HG03432 (cell line): Measurements from ENCODE around the gene C2CD5.
"Not testable (repeated sequence)": the region's sequence is repeated elsewhere in the genome, so short reads cannot be mapped to it uniquely, and the experiment has no call there.

Source experiments
- ATAC-seq: cut with Tn5 transposase; IDR thresholded peaks from one replicate; pipeline ENCODE4 v1.9.1; 2021; ENCODE audit warnings: mild to moderate bottlenecking, moderate library complexity; ENCODE audit not compliant: unreplicated experiment

The C2CD5 gene

DNA sequence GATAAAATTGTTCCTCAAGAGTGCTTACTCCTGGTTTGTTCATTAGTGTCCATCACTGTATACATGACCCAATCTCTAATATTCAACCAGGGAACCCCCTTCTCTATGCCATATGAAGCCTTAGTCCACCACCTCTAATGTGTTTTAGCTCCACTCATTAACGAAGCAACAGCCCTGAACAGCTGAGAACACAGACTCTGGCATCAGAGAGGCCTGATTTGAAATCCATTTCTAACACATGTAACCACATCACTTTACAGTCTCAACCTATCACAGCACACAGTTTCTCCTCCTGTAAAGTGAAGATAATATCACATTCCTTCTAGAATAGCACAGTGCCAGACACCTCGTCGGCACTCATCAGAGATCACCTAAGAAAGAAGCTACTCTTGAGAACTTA lies 64.3 kb downstream of the C2CD5 start:
- no peak for ATAC-seq

DNA sequence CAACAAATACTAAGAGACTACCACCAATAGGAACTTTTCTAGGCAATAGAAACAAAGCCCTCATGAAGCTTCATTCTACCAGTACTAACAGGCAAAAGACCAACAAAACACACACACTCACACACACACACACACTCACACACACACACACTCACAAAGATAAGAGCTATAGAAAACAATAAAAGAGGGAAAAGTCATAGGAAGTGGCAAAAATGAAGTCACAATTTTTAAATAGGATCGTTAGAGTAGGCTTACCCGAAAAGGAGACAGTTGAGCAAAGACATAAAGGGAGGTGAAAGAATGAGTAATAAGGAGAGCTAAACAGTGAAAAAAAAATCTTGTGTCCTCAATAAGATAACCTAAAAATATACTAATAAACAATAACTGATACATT lies 66.5 kb downstream of the C2CD5 start:
- no peak for ATAC-seq

DNA sequence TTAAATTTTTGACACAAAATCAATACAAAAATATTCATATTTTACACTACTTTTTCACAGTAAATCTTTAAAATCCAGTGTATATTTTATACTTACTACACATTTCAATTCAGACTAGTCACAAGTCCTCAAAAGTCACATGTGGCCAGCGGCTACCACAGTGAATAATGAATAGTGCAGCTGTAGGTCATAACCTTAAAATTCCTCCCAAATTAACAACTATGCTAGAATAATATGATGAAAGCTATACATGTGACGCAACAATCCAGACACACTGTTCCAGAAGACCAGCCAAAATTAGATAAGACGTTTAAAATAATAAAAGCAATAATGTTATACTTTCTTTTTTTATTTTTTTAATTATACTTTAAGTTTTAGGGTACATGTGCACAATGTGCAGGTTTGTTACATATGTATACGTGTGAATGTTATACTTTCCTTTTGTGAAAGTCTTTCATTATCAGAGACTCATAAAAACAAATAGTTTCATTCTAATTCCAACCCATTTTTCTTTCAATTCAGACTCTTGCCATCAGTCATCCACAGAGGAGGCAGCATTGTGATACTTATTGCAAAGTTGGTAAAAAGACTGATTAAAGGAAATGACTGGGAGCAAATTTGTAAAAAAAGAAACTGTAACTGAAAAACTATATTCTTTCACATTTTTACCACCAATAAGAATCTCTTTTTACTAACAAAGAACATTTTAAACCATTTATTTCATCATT lies 67.0 kb downstream of the C2CD5 start:
- ATAC-seq: no peak

DNA sequence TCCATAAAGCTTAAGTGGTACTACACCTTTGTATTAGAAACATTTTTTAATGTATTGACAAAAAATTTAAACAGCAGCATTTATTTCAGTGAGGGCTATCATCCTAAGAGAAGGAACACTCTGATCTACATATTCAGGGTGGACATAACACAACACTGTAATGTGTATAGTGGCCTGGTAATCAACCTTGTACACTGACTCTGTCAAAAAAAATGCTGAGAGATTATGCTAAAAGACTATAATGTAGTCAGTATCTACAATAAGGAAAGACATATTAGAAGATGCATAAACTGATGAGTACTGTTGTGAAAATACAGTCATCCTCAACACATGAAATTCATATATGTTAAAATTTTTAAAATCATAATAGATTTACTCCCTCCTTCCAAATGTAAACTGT lies 68.2 kb downstream of the C2CD5 start:
- no peak for ATAC-seq

DNA sequence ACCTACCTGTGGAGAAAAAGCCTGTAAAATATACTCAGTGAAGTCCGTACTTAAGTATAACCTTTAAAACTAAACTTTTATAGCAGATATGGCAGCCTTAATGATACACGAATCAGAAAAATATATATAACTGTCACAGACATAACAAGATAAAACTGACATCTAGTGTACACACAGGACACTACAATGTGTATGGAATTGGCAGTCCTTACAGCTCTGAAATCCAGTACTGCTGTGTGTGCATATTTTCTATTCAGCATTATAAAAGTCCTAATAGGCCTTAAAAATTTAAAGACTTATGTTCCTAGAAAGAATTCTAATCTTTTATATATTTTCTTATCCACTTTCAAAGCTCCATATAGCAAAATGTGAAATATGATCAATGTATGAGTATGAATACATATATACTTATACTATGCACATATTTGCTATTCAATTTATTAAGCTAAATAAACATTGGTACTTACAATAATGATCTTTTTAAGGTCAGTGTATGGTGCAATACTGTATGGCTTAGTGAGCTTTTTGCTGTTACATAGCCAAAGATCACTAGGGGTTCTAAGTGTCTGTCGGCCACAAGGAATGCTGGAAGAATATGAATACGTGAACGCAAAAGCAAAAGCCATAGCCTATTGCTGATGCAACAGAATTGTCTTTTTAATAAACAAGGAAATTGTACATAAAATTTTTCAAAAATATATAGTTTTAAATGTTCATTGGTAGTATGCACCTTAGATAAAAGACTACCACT lies 69.2 kb downstream of the C2CD5 start:
- ATAC-seq: no peak

DNA sequence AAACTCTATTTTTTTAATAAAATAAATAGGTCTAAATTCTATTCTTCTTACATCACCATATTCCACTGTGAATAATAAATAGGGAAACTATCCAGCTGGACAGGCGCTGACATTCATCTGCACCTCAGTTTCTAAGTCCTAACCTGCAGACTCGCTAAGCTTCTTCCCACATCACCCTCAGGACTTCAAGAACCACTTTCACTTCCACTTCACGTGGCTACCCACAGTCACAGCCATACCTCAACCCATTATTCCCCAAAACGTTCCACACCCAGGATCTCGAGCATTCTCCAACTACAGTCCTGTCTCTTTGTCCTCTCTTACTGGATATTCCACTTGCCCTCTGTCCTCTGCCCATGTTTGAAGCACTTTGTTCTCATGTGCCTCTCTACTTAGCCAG lies 71.1 kb downstream of the C2CD5 start:
- peak; percentile 65 for ATAC-seq

DNA sequence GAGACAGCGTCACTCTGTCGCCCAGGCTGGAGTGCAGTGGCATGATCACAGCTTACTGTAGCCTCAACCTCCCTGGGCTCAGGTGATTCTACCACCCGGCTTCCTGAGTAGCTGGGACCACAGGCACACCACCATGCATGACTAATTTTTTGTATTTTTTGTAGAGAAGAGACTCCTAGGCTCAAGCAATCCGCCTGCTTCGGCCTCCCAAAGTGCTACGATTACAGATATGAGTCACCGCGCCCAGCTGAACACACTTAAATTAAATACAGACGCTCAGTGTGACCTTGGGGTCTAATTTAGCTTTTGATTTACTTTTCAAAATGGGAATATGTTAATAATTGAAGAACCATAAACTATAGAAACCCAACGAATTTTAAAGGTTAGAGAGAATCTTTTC lies 77.2 kb downstream of the C2CD5 start:
- ATAC-seq: no peak

DNA sequence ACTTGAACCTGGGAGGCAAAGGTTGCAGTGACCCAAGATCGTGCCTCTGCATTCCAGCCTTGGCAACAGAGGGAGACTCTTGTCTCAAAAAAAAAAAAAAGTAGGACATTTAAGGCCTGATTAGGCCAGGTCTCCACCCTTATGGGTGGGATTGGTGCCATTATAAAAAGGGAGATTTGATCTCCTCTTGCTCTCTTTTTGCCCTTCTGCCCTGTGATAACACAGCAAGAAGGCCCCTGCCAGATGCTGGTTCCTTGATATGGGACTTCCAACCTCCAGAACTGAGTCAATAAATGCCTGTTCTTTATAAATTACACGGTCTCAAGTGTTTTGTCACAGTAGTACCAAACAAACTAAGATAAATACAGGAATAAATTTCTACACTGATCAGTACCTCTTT lies 81.0 kb downstream of the C2CD5 start:
- ATAC-seq: no peak

DNA sequence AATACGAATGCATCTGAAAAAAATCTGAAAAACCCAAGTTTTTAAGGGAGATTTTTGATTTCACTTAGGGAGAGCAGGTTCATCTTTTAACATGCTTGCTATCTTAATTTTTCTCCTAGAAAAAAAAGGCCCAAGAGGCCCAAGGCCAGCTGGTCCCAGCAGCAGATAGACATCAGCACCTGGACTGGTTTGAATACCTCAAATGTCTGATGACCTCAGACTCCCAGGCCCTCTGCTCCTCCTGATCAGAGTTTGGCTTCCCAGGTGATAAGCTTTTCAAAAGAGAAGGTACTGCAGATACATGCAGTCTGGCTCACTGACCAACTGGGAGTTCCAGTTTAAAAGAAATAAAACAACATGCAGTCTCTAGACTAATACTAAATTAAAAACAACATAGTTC lies 82.6 kb downstream of the C2CD5 start:
- no peak for ATAC-seq

DNA sequence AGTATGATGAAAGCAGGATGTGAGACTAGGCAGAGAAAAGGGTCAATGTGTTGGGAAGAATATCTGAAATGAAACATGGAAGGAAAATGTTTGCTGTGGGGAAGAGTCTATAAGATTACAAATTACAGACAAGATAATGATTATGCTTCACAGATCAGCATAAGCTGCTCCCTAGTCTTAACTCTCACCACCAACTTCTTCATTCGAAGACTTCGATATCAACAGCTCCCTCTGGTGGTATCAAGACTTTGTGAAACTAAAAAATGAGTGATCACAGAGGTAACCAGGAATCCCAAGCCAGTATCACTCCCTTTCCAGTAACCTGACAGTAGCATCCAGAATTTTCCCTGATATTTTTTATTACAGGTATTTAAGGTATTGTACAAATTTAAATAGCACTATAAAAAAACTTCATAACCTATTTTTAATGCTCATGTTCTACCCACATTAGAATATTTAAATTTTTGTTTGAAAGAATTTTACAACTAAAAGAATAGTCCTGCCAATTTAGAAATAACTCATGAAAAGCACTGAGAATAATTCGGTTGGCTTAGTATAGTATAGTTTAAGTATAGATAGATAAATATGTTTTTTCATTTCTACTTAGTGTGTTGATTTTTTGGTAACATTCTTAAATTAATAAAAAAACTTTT lies 84.4 kb downstream of the C2CD5 start:
- no peak for ATAC-seq

DNA sequence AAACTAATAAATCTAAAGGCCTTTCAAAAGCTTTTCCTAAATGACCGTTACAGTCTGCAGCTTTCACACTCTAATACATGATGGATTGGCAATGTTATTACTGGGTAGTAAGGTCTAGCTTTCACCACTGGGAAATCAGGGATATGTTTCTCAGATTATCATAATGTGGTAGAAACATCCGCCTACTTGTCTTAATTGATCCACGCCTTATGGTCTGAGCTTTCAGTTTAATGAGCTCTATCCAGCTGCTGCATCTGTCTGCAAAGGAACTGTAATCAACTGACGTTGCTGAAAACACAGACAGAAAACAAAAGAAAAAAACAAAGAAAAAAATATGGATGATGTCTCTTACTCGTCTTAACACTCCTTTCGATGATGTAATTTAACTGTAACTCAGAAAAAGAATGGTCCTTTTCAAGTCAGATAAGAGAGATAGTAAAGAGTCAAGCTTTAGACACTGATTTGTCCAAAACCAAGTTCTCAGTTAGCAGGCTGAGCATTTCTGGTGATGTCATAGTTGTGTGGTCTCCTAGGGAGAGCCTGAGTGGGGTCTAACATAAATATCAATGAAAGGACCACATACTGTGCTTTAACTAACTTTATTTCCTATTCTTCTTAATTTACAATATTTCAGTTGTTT lies 85.9 kb downstream of the C2CD5 start:
- no peak for ATAC-seq

DNA sequence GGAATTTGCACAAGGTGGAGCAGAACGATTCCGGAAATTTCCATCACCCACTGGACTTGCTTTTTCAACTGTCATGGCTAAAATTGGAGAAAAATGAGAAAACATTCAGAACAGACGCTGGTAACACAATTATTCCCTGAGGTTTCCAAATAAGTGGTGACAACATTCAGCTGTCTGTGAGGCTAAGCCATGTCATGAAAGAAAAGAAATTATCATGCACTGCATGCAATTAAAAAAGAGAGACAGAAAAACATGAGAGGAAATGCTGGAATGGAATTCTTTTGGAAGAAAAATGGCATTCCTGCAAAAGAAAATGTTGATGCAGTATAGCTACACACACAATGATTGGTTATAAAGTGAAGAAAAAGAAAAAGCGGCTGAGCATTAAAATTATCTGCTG lies 87.3 kb downstream of the C2CD5 start:
- ATAC-seq: no peak

DNA sequence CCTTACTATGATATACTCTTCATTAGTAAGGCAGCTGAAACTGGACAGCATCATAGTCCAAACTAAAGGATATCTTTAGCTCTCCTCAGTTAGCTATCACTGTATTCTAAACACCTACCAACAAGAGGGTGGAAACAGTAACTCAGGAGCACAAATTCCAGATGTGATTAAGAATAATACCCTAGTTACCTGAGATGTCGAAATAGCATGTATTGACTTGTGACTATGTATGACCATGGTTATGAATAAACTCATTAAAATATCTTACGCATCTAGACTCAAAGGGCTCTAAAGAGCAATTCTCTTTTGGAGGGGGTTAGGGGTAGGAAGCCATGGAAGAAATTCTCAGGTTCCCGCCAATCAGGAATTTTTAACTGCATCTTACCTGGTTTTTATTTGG lies 90.8 kb downstream of the C2CD5 start:
- no peak for ATAC-seq

DNA sequence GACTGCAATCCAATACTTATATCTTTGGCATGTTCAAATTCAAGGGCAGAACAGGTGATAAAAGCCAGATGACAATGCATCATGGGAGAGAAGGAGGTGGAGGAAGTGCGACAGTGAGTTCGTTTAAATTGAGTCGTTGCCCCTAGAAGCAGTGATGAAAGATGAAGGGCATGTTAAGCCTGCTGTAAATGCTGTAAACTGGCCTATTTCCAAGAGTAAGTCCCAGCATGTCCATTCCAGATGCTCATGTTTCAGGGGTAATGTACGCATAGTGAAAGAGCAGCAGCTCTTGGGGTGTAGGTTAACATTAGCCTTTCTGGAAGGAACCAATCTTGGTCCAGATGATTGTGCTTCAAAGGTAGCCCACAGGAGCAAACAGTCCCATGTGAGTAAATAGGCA lies 97.1 kb downstream of the C2CD5 start:
- no peak for ATAC-seq

DNA sequence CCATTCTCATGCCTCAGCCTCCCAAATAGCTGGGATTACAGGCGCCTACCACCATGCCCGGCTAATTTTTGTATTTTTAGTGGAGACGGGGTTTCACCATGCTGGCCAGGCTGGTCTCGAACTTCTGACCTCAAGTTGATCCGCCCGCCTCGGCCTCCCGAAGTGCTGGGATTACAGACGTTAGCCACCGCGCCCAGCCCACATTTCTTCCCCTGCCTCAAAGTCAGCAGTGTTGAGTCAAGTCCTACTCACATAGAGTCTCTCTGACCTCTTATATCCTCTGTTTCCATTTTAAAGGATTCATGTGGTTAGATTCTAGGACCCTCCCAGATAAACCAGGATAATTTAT lies 100.1 kb downstream of the C2CD5 start:
- ATAC-seq: not testable (repeated sequence)

DNA sequence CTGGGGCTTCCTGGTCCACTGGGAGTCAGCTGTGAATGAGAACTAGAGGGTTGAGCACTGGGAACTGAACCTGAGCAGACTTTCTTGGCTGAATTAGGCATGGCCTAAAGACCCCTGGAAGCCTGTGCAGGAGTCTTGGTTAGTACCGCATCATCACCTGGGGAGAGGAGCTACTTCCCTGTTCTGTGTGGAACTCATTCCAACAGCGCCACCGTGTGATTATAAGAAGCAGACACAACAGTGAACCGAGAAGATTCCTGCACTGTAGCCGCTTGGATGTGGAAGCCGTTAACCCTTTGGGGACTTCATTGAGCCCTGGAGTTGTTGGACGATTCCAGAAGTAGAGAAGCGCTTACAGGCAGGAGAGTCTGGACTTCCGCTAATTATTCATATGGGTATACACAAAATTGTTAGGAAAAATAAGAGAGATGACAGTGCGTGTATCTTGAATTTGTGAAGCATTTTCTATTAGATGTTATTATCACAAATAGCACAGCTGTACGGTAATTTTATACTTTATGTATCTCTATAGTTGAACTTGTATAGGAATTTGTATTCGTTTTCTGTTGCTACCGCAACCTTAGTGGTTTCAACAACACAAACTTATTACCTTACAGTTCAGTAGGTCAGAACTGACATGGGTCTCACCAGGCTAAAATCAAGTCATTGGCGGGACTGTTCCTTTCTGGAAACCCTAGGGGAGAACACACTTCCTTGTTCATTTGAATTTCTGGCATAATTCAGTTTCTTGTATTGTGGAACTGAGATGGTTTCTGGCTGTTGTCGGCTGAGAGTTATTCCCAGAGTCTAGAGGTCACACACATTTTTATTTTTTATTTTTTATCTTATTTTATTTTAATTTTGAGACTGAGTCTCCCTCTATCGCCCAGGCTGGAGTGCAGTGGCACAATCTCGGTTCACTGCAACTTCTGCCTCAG lies 100.7 kb downstream of the C2CD5 start:
- ATAC-seq: peak; percentile 99

DNA sequence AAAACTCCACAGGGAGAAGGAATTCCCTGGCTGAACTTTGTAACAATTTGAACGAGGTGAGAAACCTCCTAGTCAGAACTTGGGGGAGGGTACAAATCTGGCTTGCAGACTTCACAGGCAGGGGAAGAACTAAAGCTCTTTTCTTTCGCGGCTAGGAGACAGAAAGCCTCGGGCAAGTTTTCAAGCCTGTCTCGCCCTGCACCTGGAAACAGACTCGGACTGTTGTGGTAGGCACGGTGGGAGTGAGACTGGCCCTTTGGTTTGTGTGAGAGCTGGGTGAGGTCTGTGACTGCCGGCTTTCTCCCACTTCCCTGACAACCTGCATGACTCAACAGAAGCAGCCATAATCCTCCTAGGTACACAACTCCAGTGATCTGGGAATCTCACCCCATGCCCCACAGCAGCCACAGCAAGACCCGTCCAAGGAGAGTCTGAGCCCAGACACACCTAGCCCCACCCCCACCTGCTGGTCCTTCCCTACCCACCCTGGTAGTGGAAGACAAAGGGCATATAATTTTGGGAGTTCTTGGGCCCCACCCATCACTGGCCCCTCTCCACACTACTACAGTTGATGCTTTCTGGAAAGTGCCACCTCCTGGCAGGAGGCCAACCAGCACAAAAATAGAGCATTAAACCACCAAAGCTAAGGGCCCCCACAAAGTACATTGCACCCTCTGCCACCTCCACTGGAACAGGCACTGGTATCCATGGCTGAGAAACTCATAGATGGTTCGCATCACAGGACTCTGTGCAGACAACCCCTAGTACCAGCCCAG lies 107.1 kb downstream of the C2CD5 start:
- no peak for ATAC-seq

DNA sequence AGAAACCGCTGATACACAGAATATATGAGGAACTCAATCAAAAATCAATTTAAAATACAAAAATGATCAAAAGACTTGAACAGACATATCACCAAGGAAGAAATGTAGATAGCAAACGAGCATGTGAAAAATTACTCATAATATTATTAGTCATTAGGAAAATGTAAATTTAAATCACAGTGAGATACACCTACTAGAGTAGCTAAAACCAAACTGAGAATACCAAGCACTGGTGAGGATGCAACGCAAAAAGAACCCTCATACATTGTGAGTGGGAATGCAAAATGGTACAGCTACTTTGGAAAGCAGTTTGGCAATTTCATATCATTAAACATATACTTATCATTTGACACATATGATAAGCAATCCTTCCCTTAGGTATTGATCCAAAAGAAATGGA lies 108.8 kb downstream of the C2CD5 start:
- ATAC-seq: no peak

DNA sequence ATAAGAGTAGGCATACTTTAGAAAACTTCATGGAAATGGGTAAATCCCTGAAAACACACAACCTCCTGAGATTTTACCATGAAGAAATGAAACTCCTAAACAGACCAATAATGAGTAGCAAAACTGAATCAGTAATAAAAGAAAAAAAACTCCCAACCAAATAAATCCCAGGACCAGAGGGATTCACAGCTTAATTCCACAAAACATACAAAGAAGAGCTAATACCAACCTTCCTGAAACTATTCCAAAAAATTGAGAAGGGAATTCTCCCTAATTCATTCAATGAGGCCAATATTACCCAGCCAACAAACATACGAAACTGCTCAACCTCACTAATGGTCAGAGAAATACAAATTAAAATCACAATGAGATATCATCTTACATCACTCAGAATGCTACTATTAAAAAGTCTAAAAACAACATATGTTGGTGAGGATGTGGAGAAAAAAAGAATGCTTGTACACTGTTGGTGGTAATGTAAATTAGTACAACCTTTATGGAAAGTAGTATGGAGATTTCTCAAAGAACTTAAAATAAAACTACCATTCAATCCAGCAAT lies 112.6 kb downstream of the C2CD5 start:
- ATAC-seq: no peak

DNA sequence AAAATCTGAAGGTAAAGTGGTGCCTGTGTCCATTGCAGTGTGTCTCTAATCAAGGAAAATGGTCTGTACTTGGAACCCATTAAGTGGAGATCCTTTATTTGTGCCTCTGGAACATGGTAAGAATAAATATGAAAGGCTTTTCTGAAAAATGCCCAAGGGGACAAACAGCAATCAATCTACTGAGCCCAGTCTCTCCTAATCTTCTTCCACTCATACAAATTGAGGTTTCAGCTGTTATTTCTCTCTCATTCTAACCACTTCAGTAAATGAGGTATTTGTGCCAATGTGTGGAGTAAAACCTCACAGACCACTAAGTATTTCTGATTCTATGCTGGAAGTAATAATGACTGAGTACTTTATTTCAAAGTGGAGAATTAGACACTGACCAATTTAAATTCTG lies 127.5 kb downstream of the C2CD5 start:
- peak; percentile 32 for ATAC-seq
